ENCODE measurements around the gene NCOA7.

DNA sequence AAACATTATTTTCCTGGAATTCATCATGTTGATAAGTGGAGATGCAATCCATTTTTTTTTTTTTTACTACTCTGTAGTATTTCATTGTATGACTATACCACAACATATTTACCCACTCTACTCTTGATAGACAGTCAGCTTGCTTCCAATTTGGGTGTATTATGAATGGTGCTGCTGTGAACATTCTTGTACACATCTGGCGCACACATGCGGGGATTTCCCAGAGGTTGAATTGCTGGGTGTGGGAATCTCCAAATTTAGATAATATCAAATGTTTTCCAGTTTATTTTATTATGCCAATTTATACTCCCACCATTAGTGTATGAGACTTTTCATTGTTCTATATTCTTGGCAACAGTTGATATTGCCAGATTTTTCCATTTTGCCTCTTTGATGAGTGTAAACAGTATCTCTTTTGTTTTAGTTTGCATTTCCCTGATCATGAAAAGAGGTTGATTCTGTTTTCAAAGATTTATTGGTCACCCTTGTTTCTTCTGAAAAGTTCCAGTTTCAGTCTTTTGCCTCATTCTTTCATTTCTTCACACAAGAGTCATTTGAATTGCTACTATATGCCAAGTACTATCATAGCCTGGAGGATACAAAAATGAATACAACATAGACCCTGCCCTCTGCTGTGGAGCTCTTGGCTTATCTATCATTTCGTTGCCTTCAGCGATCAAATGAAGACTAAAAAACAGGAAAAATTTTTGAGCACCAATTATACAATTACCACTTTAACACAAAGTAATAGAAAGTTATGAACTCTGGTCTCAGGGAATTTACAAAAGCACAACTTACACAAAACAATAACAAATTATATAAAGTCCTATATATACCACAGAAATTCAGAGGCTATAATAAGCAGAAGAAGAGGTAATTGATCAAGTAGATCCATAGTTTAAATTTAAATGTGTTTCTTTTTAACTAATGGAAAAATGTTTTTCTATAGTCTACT, 17.1 kb upstream of the NCOA7 start:
- TF ChIP-seq CTCF (IDR thresholded peaks at IDR 0.05; ENCODE audit: low read depth, low read length, poor library complexity, severe bottlenecking) (no peak), EZH2phosphoT487 (IDR thresholded peaks at IDR 0.05; ENCODE audit: borderline replicate concordance, low read length) (no peak)
